Measurements from ENCODE around the gene AGAP3.
A peak's percentile ranks its signal among the peaks of the same experiment; 100 is the strongest.

DNA sequence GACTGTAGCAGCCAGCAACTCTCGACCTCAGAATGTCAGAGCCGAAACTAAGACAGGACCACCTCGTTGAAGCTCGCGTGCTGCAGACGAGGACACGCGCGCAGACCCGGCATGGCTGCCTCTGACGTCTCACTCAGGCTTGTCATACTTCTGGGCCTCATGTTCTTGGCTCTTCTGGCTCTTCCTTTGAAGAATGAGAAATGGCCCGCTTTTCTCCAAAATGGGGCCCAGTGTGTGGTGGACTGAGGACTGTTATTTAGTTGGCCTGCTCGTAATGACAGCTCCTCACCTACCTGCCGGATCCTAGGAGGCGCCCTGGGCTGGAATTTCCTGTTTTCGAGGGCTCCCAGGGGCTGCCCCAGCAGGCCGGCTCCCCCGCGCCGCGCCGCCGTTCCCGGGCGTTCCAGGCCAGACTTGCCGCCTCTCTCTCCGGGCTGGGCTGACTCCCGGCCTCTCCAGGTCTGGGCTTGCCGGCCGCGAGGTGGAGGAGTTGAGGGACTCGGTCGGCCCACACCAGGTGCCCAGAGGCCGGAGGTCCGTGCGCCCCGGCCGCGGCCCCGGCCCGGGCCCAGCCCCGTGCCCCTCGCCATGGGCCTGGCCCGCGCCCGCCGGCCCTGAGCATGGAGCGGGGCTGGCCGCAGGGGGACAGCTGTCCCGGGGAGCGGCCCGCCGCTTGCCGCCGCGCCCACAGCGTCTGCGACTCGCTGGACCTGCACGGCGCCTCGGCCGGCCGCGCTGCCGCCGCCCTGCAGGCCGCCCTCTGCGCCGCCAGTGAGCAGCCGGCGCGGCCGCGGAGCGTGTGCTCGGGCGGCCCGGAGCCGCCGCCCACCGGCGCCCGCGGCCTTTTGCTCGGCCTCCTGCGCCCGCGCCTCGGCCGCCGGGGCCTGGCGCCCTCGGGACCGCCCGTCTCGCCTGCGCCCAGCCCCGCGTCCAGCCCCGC, 28.1 kb downstream of the AGAP3 start:
- TF ChIP-seq POLR2A (IDR thresholded peaks at IDR 0.05), result peak; percentile 33
- TF ChIP-seq, protein P1, sequence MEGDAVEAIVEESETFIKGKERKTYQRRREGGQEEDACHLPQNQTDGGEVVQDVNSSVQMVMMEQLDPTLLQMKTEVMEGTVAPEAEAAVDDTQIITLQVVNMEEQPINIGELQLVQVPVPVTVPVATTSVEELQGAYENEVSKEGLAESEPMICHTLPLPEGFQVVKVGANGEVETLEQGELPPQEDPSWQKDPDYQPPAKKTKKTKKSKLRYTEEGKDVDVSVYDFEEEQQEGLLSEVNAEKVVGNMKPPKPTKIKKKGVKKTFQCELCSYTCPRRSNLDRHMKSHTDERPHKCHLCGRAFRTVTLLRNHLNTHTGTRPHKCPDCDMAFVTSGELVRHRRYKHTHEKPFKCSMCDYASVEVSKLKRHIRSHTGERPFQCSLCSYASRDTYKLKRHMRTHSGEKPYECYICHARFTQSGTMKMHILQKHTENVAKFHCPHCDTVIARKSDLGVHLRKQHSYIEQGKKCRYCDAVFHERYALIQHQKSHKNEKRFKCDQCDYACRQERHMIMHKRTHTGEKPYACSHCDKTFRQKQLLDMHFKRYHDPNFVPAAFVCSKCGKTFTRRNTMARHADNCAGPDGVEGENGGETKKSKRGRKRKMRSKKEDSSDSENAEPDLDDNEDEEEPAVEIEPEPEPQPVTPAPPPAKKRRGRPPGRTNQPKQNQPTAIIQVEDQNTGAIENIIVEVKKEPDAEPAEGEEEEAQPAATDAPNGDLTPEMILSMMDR (IDR thresholded peaks at IDR 0.05), result no peak
- TF ChIP-seq POLR2AphosphoS5 (IDR thresholded peaks at IDR 0.05), result peak; percentile 6

Data from prostate gland (tissue), 2 donors.